H1 (cell line): ENCODE data around the gene DHX34. TPM values are rescaled to one million over a fixed set of nuclear protein-coding genes. Genes with fewer than 3 reads are reported as not detected.

Experiments
- SIN3A ChIP-seq, 2 experiments: IDR thresholded peaks in 1 of 2; conservative IDR thresholded peaks in 1 of 2; 2 replicates each; pipeline ENCODE4 v1.6.1; 2011 to 2012; ENCODE audit warnings: low read length in 2 of 2, improper control_type of control experiment in 1 of 2, low read depth in 1 of 2, mild to moderate bottlenecking in 1 of 2
- polyA plus RNA-seq, 7 experiments: library from polyadenylated mRNA; depleted of rRNA in 3 of 7; stranded (reverse) in 5 of 7; unstranded in 2 of 7; fragments of >200 nt in 5 of 7; fragments of 200-250 nt in 2 of 7; gene quantifications; 1 replicate in 5 of 7; 2 replicates in 1 of 7; 4 replicates in 1 of 7; pipeline versions ENCODE4 v1.2.1 to v1.2.3, GENCODE V29; 2011 to 2013; ENCODE audit warnings: missing spikeins in 2 of 7, mixed read lengths in 2 of 7
- total RNA-seq: library from RNA; stranded (reverse); fragmentation: NEBNext Ultra II Directional; extraction: Animal tissue kit (Norgen Biotek cat#: 25700); gene quantifications from 2 replicates; pipeline ENCODE4 v1.2.1, GENCODE V29; 2021

Gene DHX34
- total and polyA plus RNA-seq, 2 of the 8 experiments (the other 6 are each of a cell fraction or from before 2014, with no cell fraction given): 17.5 to 24.3 TPM

- TF ChIP-seq SIN3A (conservative IDR thresholded peaks at IDR 0.05 in 1 of 2, IDR thresholded peaks at IDR 0.05 in 1 of 2; ENCODE audit: low read depth in 1 of 2, low read length in 2 of 2): no peak
Measured at GRCh38 chr19:47313754-47314295, 35.3 kb upstream of the DHX34 start (continued).
